ENCODE data around the gene DDX4. TPM values are rescaled to one million over a fixed set of nuclear protein-coding genes. Genes with fewer than 3 reads are reported as not detected.
"Not testable (repeated sequence)": the region's sequence is repeated elsewhere in the genome, so short reads cannot be mapped to it uniquely, and the experiment has no call there.

DDX4 gene
- total RNA-seq, 1 donor from 2014 or later, result not detected

DNA sequence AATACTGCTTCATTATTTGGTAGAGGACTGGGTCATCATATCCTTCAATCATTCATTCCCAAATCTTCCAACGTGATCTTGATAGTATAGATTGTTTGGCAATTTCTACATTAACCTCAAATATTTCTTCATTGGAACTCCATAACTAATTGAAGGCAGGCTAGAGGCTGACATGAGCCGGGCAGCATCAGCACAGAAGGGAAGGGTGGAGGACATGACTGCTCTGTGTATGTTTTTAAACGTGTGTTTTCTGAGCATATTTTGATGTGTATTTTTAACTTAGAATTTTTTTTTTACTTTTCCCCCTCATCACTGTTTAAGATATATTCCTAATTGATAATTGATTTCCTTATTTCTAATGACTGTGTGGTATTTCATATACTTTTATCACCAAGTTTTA, 12.6 kb downstream of the DDX4 start:
- H3K27me3 ChIP-seq, result peaks cover 4% of the 10 kb centered on the region
- TF ChIP-seq, protein P1, sequence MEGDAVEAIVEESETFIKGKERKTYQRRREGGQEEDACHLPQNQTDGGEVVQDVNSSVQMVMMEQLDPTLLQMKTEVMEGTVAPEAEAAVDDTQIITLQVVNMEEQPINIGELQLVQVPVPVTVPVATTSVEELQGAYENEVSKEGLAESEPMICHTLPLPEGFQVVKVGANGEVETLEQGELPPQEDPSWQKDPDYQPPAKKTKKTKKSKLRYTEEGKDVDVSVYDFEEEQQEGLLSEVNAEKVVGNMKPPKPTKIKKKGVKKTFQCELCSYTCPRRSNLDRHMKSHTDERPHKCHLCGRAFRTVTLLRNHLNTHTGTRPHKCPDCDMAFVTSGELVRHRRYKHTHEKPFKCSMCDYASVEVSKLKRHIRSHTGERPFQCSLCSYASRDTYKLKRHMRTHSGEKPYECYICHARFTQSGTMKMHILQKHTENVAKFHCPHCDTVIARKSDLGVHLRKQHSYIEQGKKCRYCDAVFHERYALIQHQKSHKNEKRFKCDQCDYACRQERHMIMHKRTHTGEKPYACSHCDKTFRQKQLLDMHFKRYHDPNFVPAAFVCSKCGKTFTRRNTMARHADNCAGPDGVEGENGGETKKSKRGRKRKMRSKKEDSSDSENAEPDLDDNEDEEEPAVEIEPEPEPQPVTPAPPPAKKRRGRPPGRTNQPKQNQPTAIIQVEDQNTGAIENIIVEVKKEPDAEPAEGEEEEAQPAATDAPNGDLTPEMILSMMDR (IDR thresholded peaks at IDR 0.05), result no peak
- H3K9me3 ChIP-seq, result no peaks in the 10 kb centered on the region
- no peaks in the 10 kb centered on the region for H3K36me3 ChIP-seq
- no peak overlapping the region for H3K4me3 ChIP-seq
- no peak overlapping the region for H3K27ac ChIP-seq
- intact Hi-C loops (cut with DNase I), result no loop called here
- DNase-seq (no peak), ATAC-seq (no peak)
- H3K4me1 ChIP-seq, result no peaks in the 10 kb centered on the region

DNA sequence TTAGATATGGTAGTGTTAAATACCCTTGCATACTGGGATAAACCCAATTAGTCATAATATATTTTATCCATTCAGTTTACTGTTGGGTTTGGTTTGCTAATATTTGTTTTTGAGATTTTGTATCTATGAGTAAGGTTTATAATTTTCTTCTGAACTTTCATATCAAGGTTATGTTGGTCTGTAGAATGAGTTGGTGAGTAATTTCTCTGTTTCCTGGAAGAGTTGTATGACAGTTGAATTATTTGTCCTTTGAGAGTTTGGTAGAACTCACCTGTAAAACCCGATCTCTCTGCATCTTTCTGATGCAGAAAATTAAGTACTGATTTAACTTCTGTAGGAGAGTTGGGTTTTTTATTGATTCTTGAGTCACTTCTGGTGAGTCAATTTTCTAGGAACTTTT, 20.4 kb downstream of the DDX4 start:
- no peaks in the 10 kb centered on the region for H3K36me3 ChIP-seq
- peaks cover 5% of the 10 kb centered on the region for H3K27me3 ChIP-seq
- intact Hi-C loops (cut with DNase I), result no loop called here
- DNase-seq, result no peak
- H3K9me3 ChIP-seq, result no peaks in the 10 kb centered on the region
- no peak overlapping the region for H3K27ac ChIP-seq
- TF ChIP-seq, protein P1 (IDR thresholded peaks at IDR 0.05), result no peak
- no peak overlapping the region for H3K4me3 ChIP-seq
- ATAC-seq, result no peak
- H3K4me1 ChIP-seq, result no peaks in the 10 kb centered on the region

DNA sequence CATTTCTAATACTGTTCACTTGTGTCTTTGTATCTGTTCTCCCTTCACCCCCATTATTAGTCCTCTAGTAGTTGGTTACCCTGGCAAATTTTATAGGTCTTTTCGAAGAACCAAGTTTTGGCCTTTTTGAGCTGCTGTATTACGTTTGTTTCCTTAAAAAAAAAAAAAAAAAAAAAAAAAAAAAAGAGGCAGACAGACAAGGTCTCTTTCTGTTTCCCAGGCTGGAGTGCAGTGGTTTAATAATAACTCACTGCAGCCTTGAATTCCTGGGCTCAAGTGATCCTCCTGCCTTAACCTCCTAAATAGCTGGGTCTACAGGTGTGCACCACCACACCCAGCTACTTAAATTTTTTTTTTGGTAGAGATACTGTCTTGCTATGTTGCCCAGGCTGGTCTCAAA, 20.9 kb downstream of the DDX4 start:
- TF ChIP-seq, protein P1 (IDR thresholded peaks at IDR 0.05), result no peak
- H3K27me3 ChIP-seq, result peaks cover 5% of the 10 kb centered on the region
- H3K4me3 ChIP-seq, result no peak overlapping the region
- ATAC-seq (no peak), DNase-seq (no peak)
- no peaks in the 10 kb centered on the region for H3K4me1 ChIP-seq
- H3K27ac ChIP-seq, result no peak overlapping the region
- H3K36me3 ChIP-seq, result no peaks in the 10 kb centered on the region
- intact Hi-C loops (cut with DNase I), result no loop called here
- H3K9me3 ChIP-seq, result no peaks in the 10 kb centered on the region

DNA sequence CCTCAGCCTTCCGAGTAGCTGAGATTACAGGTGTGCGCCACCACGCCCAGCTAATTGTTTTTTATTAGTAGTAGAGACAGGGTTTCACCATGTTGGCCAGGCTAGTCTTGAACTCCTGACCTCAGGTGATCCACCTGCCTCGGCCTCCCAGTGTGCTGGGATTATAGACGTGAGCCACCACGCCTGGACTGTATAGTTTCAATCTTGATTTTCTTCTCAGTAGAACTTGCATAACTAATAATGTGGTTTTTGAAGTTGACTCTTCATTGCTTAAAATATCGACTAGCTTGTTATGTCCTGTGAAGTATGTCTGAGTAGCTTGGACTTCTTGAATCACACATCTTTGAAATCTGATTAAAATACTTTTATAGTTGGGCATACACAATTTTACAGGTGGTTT, 23.9 kb downstream of the DDX4 start:
- H3K27ac ChIP-seq; H3K4me3 ChIP-seq; intact Hi-C loops (cut with DNase I); H3K36me3 ChIP-seq; H3K9me3 ChIP-seq; H3K27me3 ChIP-seq; H3K4me1 ChIP-seq; DNase-seq; ATAC-seq: not testable (repeated sequence)

DNA sequence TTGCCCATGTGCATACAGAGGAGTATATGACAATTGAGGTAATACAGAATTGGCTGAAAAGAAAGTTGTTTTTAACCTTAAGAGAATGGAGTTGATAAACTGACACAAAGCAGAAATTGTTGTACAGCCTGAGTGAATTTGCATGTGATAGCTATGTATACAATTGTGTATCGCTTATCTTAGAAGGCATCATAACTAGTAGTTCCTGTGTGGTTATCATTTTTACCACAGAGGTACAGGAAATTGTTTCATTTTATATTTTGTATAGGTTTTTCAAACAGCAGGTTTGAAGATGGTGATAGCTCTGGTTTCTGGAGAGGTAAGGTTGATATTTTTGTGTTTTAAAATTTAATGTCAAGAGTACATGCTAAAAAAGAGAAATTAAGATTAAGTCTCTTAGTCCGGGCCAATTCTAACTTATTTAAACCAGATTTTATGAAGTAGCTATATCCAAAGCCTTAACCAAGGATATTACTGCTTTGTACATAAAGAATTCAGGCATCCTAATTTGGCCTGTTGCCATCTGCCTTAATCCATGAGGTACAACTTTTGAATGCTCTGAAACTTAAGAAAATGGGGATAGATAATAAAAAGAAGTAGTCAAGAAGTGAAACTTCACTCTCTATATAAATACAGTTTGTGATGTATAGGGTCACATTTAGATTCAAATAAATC, 26.0 kb downstream of the DDX4 start:
- no peaks in the 10 kb centered on the region for H3K9me3 ChIP-seq
- DNase-seq (no peak), ATAC-seq (no peak)
- no peaks in the 10 kb centered on the region for H3K27me3 ChIP-seq
- no peaks in the 10 kb centered on the region for H3K36me3 ChIP-seq
- intact Hi-C loops (cut with DNase I), result no loop called here
- H3K27ac ChIP-seq, result no peak overlapping the region
- no peak overlapping the region for H3K4me3 ChIP-seq
- TF ChIP-seq, protein P1 (IDR thresholded peaks at IDR 0.05), result no peak
- no peaks in the 10 kb centered on the region for H3K4me1 ChIP-seq

DNA sequence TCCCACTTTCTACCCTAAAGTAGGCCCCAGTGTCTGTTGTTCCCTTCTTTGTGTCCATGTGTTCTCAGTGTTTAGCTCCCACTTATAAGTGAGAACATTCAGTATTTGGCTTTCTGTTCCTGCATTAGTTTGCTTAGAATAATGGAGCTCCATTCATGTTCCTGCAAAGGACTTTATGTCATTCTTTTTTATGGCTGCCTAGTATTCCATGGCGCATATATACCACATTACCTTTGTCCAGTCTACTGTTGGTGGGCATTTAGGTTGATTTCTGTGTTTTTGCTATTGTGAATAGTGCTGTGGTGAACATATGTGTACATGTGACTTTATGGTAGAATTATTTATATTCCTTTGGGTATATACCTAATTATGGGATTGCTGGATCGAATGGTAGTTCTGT, 30.4 kb downstream of the DDX4 start:
- intact Hi-C loops (cut with DNase I), result no loop called here
- no peaks in the 10 kb centered on the region for H3K27me3 ChIP-seq
- TF ChIP-seq, protein P1 (IDR thresholded peaks at IDR 0.05), result no peak
- no peaks in the 10 kb centered on the region for H3K9me3 ChIP-seq
- ATAC-seq, result no peak
- H3K4me3 ChIP-seq, result no peak overlapping the region
- H3K4me1 ChIP-seq, result no peaks in the 10 kb centered on the region
- no peak overlapping the region for H3K27ac ChIP-seq
- DNase-seq, result no peak
- H3K36me3 ChIP-seq, result no peaks in the 10 kb centered on the region

All from upper lobe of right lung (tissue), 1 donor.